ENCODE measurements around the gene DPYSL5. TPM values are rescaled to one million over a fixed set of nuclear protein-coding genes. Genes with fewer than 3 reads are reported as not detected.

Gene DPYSL5
- total and polyA plus RNA-seq, 2 donors (not counting 1 experiment from before 2014, with no cell fraction given), result not detected

DNA sequence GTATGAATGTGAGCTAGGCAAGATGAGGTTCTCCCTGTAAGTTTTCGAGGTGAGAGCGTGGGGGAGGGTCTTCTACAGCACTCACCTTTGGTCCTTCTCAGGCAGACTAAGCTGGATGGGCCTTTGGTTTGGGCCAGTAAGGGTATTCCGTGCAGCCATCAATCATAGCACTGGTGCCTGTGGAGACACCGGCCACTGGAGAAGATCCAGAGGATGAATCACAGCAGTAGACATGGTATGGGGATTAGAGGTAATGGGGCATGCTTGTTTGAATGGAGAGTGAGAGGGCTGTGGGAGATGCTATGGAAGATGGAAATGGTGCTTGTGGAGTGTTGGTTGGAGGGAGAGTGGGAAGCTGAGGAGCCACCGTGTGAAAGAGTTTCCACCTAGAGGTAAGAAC, 138.6 kb downstream of the DPYSL5 start:
- ATAC-seq (ENCODE audit: low read depth) (no peak), DNase-seq (no peak)
- no peaks in the 10 kb centered on the region for H3K79me2 ChIP-seq (ENCODE audit: control insufficient read depth, insufficient read depth, low read length)
- H3K9me3 Mint-ChIP-seq (ENCODE audit: insufficient read depth), result no peaks in the 10 kb centered on the region
- H3K4me3 Mint-ChIP-seq, result no peak overlapping the region
- H3K4me2 ChIP-seq (replicated peaks; ENCODE audit: low read depth, low read length, poor library complexity, severe bottlenecking), result no peak overlapping the region
- ChIA-PET CTCF (no interaction called here), POLR2A (no interaction called here)
- H3K27ac Mint-ChIP-seq, result no peak overlapping the region
- WGBS (ENCODE audit: insufficient coverage), result 95% methylated on average over 5 of the region's 5 CpGs
- TF ChIP-seq, protein P1, sequence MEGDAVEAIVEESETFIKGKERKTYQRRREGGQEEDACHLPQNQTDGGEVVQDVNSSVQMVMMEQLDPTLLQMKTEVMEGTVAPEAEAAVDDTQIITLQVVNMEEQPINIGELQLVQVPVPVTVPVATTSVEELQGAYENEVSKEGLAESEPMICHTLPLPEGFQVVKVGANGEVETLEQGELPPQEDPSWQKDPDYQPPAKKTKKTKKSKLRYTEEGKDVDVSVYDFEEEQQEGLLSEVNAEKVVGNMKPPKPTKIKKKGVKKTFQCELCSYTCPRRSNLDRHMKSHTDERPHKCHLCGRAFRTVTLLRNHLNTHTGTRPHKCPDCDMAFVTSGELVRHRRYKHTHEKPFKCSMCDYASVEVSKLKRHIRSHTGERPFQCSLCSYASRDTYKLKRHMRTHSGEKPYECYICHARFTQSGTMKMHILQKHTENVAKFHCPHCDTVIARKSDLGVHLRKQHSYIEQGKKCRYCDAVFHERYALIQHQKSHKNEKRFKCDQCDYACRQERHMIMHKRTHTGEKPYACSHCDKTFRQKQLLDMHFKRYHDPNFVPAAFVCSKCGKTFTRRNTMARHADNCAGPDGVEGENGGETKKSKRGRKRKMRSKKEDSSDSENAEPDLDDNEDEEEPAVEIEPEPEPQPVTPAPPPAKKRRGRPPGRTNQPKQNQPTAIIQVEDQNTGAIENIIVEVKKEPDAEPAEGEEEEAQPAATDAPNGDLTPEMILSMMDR (IDR thresholded peaks at IDR 0.05), result no peak
- no peak for TF ChIP-seq EZH2 (IDR thresholded peaks at IDR 0.05; ENCODE audit: borderline replicate concordance, insufficient read depth, low read depth, low read length, poor library complexity, severe bottlenecking)
- peaks cover 0 to 3% (median 0%) of the 10 kb centered on the region in 4 experiments for H3K27me3 ChIP-seq (replicated peaks in 1 of 4; ENCODE audit: control extremely low read depth in 1 of 4, control insufficient read depth in 3 of 4, insufficient read depth in 4 of 4, low read length in 3 of 4)
- H2AFZ ChIP-seq (ENCODE audit: insufficient read depth, low read depth, low read length, poor library complexity, severe bottlenecking), result no peak overlapping the region
- H3K9ac ChIP-seq (ENCODE audit: low read length), result no peak overlapping the region
- H3K4me3 ChIP-seq (ENCODE audit: control extremely low read depth in 1 of 5, extremely low read depth in 1 of 5, insufficient read depth in 1 of 5, low read depth in 2 of 5, low read length in 4 of 5), result no peak overlapping the region
- H3K27me3 Mint-ChIP-seq, result peaks cover 6% of the 10 kb centered on the region
- no peaks in the 10 kb centered on the region for H3K4me1 Mint-ChIP-seq
- intact Hi-C loops (cut with micrococcal nuclease), result no loop called here
- H3K9me3 ChIP-seq (ENCODE audit: control extremely low read depth in 1 of 3, control insufficient read depth in 2 of 3, insufficient read depth in 1 of 3, low read length in 2 of 3), result no peaks in the 10 kb centered on the region
- no peaks in the 10 kb centered on the region for H4K20me1 ChIP-seq (ENCODE audit: control insufficient read depth, insufficient read depth, low read length, poor library complexity, severe bottlenecking)
- no peaks in the 10 kb centered on the region for H3K36me3 ChIP-seq (replicated peaks in 1 of 2; ENCODE audit: control extremely low read depth in 1 of 2, control insufficient read depth in 1 of 2, extremely low read depth in 1 of 2, insufficient read depth in 2 of 2, low read length in 1 of 2)
- no peak overlapping the region for H3K27ac ChIP-seq (ENCODE audit: low read length in 2 of 2)
- no peaks in the 10 kb centered on the region for H3K4me1 ChIP-seq (ENCODE audit: control insufficient read depth in 2 of 2, insufficient read depth in 2 of 2, low read length in 2 of 2)

DNA sequence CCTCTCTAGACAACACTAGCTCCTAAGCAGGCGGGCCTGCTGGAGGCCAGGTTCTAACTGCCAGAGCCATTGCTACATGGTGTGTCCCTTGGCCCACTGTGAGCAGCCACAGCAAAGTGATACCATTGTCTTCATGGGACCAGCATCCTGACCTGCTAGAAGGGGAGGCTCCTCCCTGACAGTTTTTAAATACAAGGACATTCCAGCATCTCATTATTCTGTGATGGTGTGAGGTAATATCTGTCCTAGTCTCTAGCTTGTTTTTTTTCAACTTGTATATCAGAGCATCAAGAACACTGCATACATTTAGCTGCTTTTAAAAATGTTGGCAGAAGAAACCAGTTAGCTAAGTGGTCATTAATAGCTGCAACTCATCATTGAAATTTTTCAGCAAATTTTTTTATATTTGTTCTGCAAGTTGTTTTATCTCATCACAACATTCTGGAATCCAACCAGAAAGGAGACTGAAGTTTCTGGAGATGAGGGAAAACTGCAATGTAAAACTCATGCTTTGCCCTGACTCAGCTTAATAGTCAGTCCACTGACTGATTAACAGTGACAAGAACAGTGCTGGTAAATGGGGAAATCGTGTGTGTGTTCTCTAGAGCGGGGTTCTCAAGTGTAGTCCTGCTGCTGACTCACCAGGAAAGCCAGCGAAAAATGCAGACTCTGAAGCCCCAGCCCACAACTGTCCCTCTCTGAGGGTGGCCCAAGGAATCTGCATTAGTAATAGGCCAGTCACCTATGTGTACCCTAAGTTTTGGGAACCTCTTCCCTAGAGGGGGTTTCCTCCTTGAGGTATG, 140.3 kb downstream of the DPYSL5 start:
- Histone ChIP-seq H3K79me2 (ENCODE audit: control insufficient read depth, insufficient read depth, low read length) (no peaks in the 10 kb centered on the region), H3K27ac (ENCODE audit: low read length in 2 of 2) (no peak overlapping the region), H3K36me3 (replicated peaks in 1 of 2; ENCODE audit: control extremely low read depth in 1 of 2, control insufficient read depth in 1 of 2, extremely low read depth in 1 of 2, insufficient read depth in 2 of 2, low read length in 1 of 2) (no peaks in the 10 kb centered on the region), H3K9me3 (ENCODE audit: control extremely low read depth in 1 of 3, control insufficient read depth in 2 of 3, insufficient read depth in 1 of 3, low read length in 2 of 3) (no peaks in the 10 kb centered on the region), H3K27me3 (replicated peaks in 1 of 4; ENCODE audit: control extremely low read depth in 1 of 4, control insufficient read depth in 3 of 4, insufficient read depth in 4 of 4, low read length in 3 of 4) (peaks cover 0 to 2% (median 0%) of the 10 kb centered on the region in 4 experiments), H3K9ac (ENCODE audit: low read length) (no peak overlapping the region), H3K4me1 (ENCODE audit: control insufficient read depth in 2 of 2, insufficient read depth in 2 of 2, low read length in 2 of 2) (no peaks in the 10 kb centered on the region), H3K4me3 (ENCODE audit: control extremely low read depth in 1 of 5, extremely low read depth in 1 of 5, insufficient read depth in 1 of 5, low read depth in 2 of 5, low read length in 4 of 5) (no peak overlapping the region), H3K4me2 (replicated peaks; ENCODE audit: low read depth, low read length, poor library complexity, severe bottlenecking) (no peak overlapping the region), H4K20me1 (ENCODE audit: control insufficient read depth, insufficient read depth, low read length, poor library complexity, severe bottlenecking) (no peaks in the 10 kb centered on the region), H2AFZ (ENCODE audit: insufficient read depth, low read depth, low read length, poor library complexity, severe bottlenecking) (no peak overlapping the region)
- 88% methylated on average over 2 of the region's 4 CpGs for WGBS (ENCODE audit: insufficient coverage)
- Mint-ChIP-seq H3K4me1 (no peaks in the 10 kb centered on the region), H3K4me3 (no peak overlapping the region), H3K27me3 (peaks cover 10% of the 10 kb centered on the region), H3K27ac (no peak overlapping the region), H3K9me3 (ENCODE audit: insufficient read depth) (no peaks in the 10 kb centered on the region)
- ATAC-seq (ENCODE audit: low read depth) (no peak), DNase-seq (no peak)
- intact Hi-C loops (cut with micrococcal nuclease), result no loop called here
- POLR2A ChIA-PET, result no interaction called here
- TF ChIP-seq, protein P1 (IDR thresholded peaks at IDR 0.05), result no peak
- no peak for TF ChIP-seq EZH2 (IDR thresholded peaks at IDR 0.05; ENCODE audit: borderline replicate concordance, insufficient read depth, low read depth, low read length, poor library complexity, severe bottlenecking)
- CTCF ChIA-PET, result interaction anchor here (1.6 kb wide), 1 partner anchor 27 kb away, joined by 4 read pairs; no protein-coding TSS in a partner anchor

Measured in B cell (primary cell).